Vagina (tissue), 2 donors: Measurements from ENCODE around the gene CSRNP3. TPM values are rescaled to one million over a fixed set of nuclear protein-coding genes. Genes with fewer than 3 reads are reported as not detected.

Experiments
- DNase-seq, 2 donors: peaks; one replicate each; pipeline ENCODE4 v3.0.0-alpha.2; 2017; ENCODE audit errors: extremely low spot score in 2 of 2
- H3K27ac ChIP-seq: fragments of 200-600 bp; sonication (generic); one replicate; pipeline ENCODE4 v1.5.1; 2019
- H3K27me3 ChIP-seq: fragments of 200-600 bp; sonication (generic); one replicate; pipeline ENCODE4 v1.5.1; 2019
- H3K36me3 ChIP-seq, 2 donors: fragments of 200-600 bp; sonication (generic); one replicate each; pipeline ENCODE4 v1.5.1; 2017 to 2019
- H3K4me1 ChIP-seq: fragments of 200-600 bp; sonication (generic); one replicate; pipeline ENCODE4 v1.5.1; 2019
- H3K4me3 ChIP-seq, 2 donors: fragments of 200-600 bp; sonication (generic); 1 replicate in 1 of 2; 2 replicates in 1 of 2; pipeline ENCODE4 v1.5.1; 2016 to 2019
- H3K9me3 ChIP-seq: fragments of 200-600 bp; sonication (generic); one replicate; pipeline ENCODE4 v1.5.1; 2019
- POLR2A ChIP-seq, 2 donors: fragments of 450-650 bp; IDR thresholded peaks; one replicate each; pipeline ENCODE4 v1.6.1; 2017; ENCODE audit warnings: antibody characterized with exemption in 2 of 2, mild to moderate bottlenecking in 2 of 2, moderate library complexity in 2 of 2
- POLR2AphosphoS5 ChIP-seq, 2 donors: sonication (generic); formaldehyde crosslinking; IDR thresholded peaks; one replicate each; pipeline ENCODE4 v1.9.0; 2017; ENCODE audit warnings: antibody characterized with exemption in 2 of 2, mild to moderate bottlenecking in 2 of 2, low read depth in 1 of 2; ENCODE audit not compliant: insufficient read depth in 1 of 2
- intact Hi-C: fragments of 100-400 bp; cut with DNase I; formaldehyde crosslinking; loops from one replicate; pipeline ENCODE4 v1.15.1; 2023
- total RNA-seq: library from RNA; depleted of rRNA; stranded (reverse); fragments of >200 nt; gene quantifications from one replicate; pipeline ENCODE4 v1.2.3, GENCODE V29; 2016
- TF ChIP-seq, protein P1 (sequence below), 3 experiments: fragments of 450-650 bp in 2 of 3; fragments of 200-600 bp in 1 of 3; sonication (generic) in 1 of 3; IDR thresholded peaks; one replicate each; pipeline ENCODE4 v1.5.1; 2017 to 2019; ENCODE audit warnings: antibody characterized with exemption in 3 of 3, mild to moderate bottlenecking in 2 of 3, moderate library complexity in 2 of 3

The CSRNP3 gene
- total RNA-seq, 1 donor from 2014 or later: 2.7 TPM

DNA sequence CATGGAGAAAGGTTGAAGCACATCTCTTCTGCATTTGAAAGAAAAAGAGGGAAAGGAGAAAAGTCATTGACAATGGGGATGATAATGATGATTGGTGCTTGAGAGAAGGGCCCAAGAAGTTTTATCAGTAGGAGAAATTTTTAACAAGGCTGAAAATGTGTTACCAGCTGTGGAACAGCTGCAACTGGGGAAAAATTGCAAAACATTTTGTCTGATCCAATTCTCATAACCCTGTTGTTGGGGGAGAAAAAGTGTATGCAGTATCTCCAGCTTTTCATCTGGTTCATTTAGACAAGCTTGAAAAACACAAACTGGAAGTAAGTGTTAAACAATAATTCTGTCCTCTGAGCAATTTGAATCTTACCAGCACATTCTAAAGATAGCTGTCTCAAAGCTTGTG is 92.7 kb downstream of the CSRNP3 start:
- Histone ChIP-seq H3K4me1 (no peaks in the 10 kb centered on the region), H3K4me3 (no peak overlapping the region), H3K36me3 (no peaks in the 10 kb centered on the region), H3K27ac (no peak overlapping the region), H3K27me3 (no peaks in the 10 kb centered on the region), H3K9me3 (no peaks in the 10 kb centered on the region)
- no peak for DNase-seq
- intact Hi-C loops: no loop called here
- TF ChIP-seq POLR2AphosphoS5 (IDR thresholded peaks at IDR 0.05; ENCODE audit: insufficient read depth in 1 of 2, low read depth in 1 of 2) (no peak), POLR2A (IDR thresholded peaks at IDR 0.05) (no peak)
- TF ChIP-seq, protein P1, sequence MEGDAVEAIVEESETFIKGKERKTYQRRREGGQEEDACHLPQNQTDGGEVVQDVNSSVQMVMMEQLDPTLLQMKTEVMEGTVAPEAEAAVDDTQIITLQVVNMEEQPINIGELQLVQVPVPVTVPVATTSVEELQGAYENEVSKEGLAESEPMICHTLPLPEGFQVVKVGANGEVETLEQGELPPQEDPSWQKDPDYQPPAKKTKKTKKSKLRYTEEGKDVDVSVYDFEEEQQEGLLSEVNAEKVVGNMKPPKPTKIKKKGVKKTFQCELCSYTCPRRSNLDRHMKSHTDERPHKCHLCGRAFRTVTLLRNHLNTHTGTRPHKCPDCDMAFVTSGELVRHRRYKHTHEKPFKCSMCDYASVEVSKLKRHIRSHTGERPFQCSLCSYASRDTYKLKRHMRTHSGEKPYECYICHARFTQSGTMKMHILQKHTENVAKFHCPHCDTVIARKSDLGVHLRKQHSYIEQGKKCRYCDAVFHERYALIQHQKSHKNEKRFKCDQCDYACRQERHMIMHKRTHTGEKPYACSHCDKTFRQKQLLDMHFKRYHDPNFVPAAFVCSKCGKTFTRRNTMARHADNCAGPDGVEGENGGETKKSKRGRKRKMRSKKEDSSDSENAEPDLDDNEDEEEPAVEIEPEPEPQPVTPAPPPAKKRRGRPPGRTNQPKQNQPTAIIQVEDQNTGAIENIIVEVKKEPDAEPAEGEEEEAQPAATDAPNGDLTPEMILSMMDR (IDR thresholded peaks at IDR 0.05): no peak

DNA sequence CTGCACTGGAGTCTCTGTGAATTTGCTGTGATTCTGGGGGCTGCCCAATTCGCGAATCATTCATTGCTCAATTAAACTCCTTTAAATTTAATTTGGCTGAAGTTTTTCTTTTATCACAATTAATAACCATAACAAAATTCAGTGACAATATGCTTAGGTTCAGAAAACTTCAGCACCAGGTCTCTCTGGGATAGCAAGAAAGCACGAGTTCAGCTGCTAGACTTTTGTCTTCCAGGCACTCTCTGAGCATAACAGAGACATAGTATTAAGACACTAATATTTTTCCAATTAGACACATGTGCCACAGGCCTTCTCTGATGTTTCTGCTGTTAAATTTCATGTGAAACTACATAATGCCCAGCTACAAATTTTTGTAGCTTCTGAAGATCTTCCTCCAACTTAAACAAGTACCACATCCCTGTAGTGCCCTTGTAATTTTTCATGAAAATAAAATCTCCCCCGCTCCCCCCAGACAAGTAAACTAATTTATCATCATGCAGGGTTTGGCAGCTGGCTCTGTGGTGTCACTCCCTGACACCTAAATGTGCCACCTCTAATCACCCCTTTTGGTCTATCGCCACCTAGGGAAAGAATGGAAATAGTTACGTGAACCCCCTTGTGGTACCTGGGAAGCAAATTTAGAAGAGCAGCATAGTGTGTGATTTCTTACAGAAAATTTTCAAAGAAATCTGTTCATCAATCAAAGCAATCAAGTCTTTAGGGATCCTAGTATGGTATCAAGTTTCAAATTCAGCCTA is 94.1 kb downstream of the CSRNP3 start:
- Histone ChIP-seq H3K4me3 (no peak overlapping the region), H3K9me3 (no peaks in the 10 kb centered on the region), H3K4me1 (no peaks in the 10 kb centered on the region), H3K36me3 (no peaks in the 10 kb centered on the region), H3K27ac (no peak overlapping the region), H3K27me3 (no peaks in the 10 kb centered on the region)
- DNase-seq: no peak
- TF ChIP-seq POLR2AphosphoS5 (IDR thresholded peaks at IDR 0.05; ENCODE audit: insufficient read depth in 1 of 2, low read depth in 1 of 2): no peak
- no peak for TF ChIP-seq POLR2A (IDR thresholded peaks at IDR 0.05)
- TF ChIP-seq, protein P1 (IDR thresholded peaks at IDR 0.05): no peak
- intact Hi-C loops: no loop called here

DNA sequence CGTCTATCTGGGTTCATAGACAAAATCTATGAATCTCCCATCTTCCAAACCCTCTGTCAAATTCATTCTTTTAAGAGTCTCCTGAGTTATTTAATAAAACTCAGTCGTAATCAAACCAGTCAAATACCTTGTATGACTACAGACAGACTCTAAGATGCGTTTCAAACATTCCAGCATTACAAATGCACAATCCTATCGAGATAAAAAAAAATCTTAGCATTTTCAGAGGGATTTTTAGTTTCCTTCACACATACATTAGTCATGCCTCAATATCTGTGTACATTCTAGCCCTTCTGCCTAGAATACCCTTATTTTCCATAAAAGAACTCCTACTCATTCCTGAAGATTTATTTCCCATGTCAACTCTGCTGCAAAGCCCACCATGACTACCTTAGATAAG is 96.5 kb downstream of the CSRNP3 start:
- Histone ChIP-seq H3K4me3 (no peak overlapping the region), H3K36me3 (no peaks in the 10 kb centered on the region), H3K9me3 (no peaks in the 10 kb centered on the region), H3K27ac (no peak overlapping the region), H3K4me1 (no peaks in the 10 kb centered on the region), H3K27me3 (no peaks in the 10 kb centered on the region)
- DNase-seq: no peak
- intact Hi-C loops: no loop called here
- TF ChIP-seq POLR2AphosphoS5 (IDR thresholded peaks at IDR 0.05; ENCODE audit: insufficient read depth in 1 of 2, low read depth in 1 of 2) (no peak), POLR2A (IDR thresholded peaks at IDR 0.05) (no peak)
- TF ChIP-seq, protein P1 (IDR thresholded peaks at IDR 0.05): no peak

DNA sequence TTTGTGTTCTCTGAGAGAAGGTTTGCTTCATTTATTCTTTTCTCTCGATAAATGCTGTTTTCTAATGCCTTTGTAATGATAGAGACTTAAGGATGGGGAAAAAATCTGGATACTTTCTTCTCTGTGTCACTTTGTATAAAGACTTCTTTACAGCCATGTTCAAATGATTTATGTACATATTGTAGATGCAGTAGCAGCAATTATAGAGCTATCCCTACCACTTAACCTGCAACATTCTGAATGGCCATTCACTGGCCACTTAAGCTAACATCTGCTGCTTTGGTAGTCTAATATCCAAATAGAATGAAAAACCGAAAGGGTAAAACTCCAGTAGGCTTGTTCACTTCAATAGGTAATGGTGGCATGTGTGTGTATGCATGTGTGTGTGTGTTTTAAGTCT is 97.8 kb downstream of the CSRNP3 start:
- Histone ChIP-seq H3K9me3 (no peaks in the 10 kb centered on the region), H3K27me3 (no peaks in the 10 kb centered on the region), H3K27ac (no peak overlapping the region), H3K4me3 (no peak overlapping the region), H3K4me1 (no peaks in the 10 kb centered on the region), H3K36me3 (no peaks in the 10 kb centered on the region)
- DNase-seq: no peak
- intact Hi-C loops: no loop called here
- TF ChIP-seq, protein P1 (IDR thresholded peaks at IDR 0.05): no peak
- TF ChIP-seq POLR2AphosphoS5 (IDR thresholded peaks at IDR 0.05; ENCODE audit: insufficient read depth in 1 of 2, low read depth in 1 of 2): no peak
- no peak for TF ChIP-seq POLR2A (IDR thresholded peaks at IDR 0.05)

DNA sequence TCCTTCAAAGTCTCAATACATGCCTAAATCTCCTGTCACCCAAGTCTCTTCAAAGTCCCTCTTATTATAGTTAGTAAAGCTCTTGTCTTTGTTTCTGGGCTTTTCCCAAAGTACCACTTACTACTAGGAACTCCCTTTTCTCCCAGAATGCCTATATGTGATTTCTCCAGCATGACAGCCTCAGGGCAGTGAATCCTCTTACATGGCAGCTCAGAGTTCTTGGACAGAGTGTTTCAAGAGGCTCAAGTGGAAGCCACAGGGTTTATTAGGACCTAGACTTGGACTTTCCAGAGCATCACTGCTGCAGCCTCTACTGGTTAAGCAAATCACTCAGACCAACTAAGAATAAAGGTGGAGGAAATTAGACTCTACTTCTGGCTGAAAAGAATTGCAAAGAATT is 98.9 kb downstream of the CSRNP3 start:
- Histone ChIP-seq H3K4me3 (no peak overlapping the region), H3K9me3 (no peaks in the 10 kb centered on the region), H3K27ac (no peak overlapping the region), H3K36me3 (no peaks in the 10 kb centered on the region), H3K4me1 (no peaks in the 10 kb centered on the region), H3K27me3 (no peaks in the 10 kb centered on the region)
- no peak for DNase-seq
- intact Hi-C loops: no loop called here
- TF ChIP-seq POLR2A (IDR thresholded peaks at IDR 0.05) (no peak), POLR2AphosphoS5 (IDR thresholded peaks at IDR 0.05; ENCODE audit: insufficient read depth in 1 of 2, low read depth in 1 of 2) (no peak)
- TF ChIP-seq, protein P1 (IDR thresholded peaks at IDR 0.05): no peak
